Measurements from ENCODE around the gene SNX13.

DNA sequence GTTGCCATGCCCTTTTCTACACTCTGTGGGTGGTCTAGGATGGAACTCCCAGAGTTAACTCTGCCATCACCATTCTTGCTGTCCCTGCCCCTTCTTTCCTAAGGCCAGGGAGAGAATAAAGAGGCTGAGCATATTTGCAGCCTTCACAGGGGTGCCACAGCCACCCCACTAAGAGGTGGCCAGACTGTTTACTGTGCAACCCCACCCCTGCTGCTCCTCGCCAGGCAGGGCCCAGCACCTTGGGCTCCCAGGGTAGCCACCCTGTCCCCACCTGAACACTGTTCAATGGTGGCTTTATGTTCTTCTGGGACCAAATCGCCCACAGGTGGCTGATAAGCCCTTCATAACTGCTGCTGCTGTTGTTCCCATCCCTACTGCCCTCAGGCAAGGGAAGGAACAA, 198.9 kb downstream of the SNX13 start:
- TF ChIP-seq, protein P1, sequence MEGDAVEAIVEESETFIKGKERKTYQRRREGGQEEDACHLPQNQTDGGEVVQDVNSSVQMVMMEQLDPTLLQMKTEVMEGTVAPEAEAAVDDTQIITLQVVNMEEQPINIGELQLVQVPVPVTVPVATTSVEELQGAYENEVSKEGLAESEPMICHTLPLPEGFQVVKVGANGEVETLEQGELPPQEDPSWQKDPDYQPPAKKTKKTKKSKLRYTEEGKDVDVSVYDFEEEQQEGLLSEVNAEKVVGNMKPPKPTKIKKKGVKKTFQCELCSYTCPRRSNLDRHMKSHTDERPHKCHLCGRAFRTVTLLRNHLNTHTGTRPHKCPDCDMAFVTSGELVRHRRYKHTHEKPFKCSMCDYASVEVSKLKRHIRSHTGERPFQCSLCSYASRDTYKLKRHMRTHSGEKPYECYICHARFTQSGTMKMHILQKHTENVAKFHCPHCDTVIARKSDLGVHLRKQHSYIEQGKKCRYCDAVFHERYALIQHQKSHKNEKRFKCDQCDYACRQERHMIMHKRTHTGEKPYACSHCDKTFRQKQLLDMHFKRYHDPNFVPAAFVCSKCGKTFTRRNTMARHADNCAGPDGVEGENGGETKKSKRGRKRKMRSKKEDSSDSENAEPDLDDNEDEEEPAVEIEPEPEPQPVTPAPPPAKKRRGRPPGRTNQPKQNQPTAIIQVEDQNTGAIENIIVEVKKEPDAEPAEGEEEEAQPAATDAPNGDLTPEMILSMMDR (IDR thresholded peaks at IDR 0.05), result no peak
- no peak for TF ChIP-seq POLR2A (IDR thresholded peaks at IDR 0.05)

Measured in sigmoid colon (tissue), 3 donors.